HL-60/S4 treated with retinoic acid at 250 ng/mL for 4 days and 3 days (cell line): ENCODE results near the gene CMIP.
"Not testable (repeated sequence)": the region's sequence is repeated elsewhere in the genome, so short reads cannot be mapped to it uniquely, and the experiment has no call there.

Experiments used
- in situ Hi-C: fragments of 300-500 bp; cut with MboI; formaldehyde crosslinking; loops from 2 replicates; pipeline ENCODE4 v1.7.0; 2022; ENCODE audit warnings: low sequenced_read_pairs

CMIP gene

GRCh38 chr16:81577272-81577671 is 132.7 kb downstream of the CMIP start:
- in situ Hi-C loops = not testable (repeated sequence)

GRCh38 chr16:81578076-81578475 is 133.5 kb downstream of the CMIP start:
- in situ Hi-C loops = no loop called here

- in situ Hi-C loops = no loop called here
These were observed 134.2 kb downstream of the CMIP start for GRCh38 chr16:81578636-81579413.

- in situ Hi-C loops = no loop called here
These were observed 136.5 kb downstream of the CMIP start for GRCh38 chr16:81581107-81581506.

GRCh38 chr16:81582655-81583441 is 138.2 kb downstream of the CMIP start:
- in situ Hi-C loops = no loop called here

GRCh38 chr16:81583893-81584631 is 139.5 kb downstream of the CMIP start:
- in situ Hi-C loops = no loop called here

GRCh38 chr16:81585785-81586184 is 141.2 kb downstream of the CMIP start:
- in situ Hi-C loops = no loop called here

GRCh38 chr16:81586417-81586816 is 141.8 kb downstream of the CMIP start:
- in situ Hi-C loops = no loop called here

- in situ Hi-C loops = no loop called here
These were observed 142.5 kb downstream of the CMIP start for GRCh38 chr16:81586977-81587625.

- in situ Hi-C loops = no loop called here
These were observed 143.1 kb downstream of the CMIP start for GRCh38 chr16:81587626-81588160.

GRCh38 chr16:81588326-81589081 is 143.9 kb downstream of the CMIP start:
- in situ Hi-C loops = no loop called here

GRCh38 chr16:81589975-81590650 is 145.5 kb downstream of the CMIP start:
- in situ Hi-C loops = no loop called here

GRCh38 chr16:81590714-81591544 is 146.3 kb downstream of the CMIP start:
- in situ Hi-C loops = no loop called here

- in situ Hi-C loops = no loop called here
These were observed 146.9 kb downstream of the CMIP start for GRCh38 chr16:81591545-81591870.

GRCh38 chr16:81592353-81592866 is 147.8 kb downstream of the CMIP start:
- in situ Hi-C loops = no loop called here

- in situ Hi-C loops = no loop called here
These were observed 148.9 kb downstream of the CMIP start for GRCh38 chr16:81593481-81593880.

GRCh38 chr16:81595629-81596292 is 151.2 kb downstream of the CMIP start:
- in situ Hi-C loops = no loop called here

GRCh38 chr16:81597079-81597658 is 152.6 kb downstream of the CMIP start:
- in situ Hi-C loops = no loop called here
